RKO (cell line): ENCODE results near the gene PCDHGA10.
"Not testable (repeated sequence)": the region's sequence is repeated elsewhere in the genome, so short reads cannot be mapped to it uniquely, and the experiment has no call there.

Experiments
- DNase-seq: peaks from one replicate; pipeline ENCODE4 v3.0.0-alpha.2; 2016; ENCODE audit warnings: low spot score

PCDHGA10 gene

DNA sequence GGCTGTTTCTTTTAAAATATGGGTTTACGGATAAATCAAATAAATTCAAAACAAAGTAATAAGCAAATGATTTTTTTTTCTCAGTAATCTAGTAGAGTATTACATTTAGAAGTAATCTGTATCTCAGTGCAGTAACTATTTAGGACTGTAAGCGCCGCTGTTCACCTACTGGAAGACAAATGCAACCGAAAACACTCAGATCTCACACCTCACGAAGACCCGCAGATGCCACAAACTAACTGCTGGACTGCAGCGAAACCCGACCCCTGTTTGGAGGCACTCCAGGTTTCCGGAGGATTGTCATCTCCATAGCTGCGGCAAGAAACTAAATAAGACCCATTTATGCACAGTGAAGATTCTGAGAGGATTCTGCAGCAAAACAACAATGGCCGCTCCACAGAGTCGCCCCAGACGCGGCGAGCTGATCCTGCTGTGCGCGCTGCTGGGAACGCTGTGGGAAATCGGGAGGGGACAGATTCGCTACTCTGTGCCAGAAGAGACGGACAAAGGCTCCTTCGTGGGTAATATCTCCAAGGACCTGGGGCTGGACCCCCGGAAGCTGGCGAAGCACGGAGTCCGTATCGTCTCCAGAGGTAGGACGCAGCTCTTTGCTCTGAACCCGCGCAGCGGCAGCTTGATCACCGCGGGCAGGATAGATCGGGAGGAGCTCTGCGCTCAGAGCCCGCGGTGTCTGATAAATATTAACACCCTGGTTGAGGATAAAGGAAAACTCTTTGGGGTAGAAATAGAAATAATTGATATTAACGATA, 20.2 kb upstream of the PCDHGA10 start, which contains the start of gene PCDHGA8:
Gene PCDHGA8 (plus strand): TSS at position 205 of the 770 bp plus-strand sequence. CDS start 181 bp downstream, at position 386.
- no peak for DNase-seq

DNA sequence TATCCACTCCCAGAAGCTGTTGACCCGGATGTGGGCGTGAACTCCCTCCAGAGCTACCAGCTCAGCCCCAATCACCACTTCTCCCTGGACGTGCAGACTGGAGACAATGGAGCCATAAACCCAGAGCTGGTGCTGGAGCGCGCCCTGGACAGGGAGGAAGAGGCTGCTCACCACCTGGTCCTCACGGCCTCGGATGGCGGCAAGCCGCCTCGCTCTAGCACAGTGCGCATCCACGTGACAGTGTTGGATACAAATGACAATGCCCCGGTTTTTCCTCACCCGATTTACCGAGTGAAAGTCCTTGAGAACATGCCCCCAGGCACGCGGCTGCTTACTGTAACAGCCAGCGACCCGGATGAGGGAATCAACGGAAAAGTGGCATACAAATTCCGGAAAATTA, 19.5 kb upstream of the PCDHGA10 start:
- no peak for DNase-seq

DNA sequence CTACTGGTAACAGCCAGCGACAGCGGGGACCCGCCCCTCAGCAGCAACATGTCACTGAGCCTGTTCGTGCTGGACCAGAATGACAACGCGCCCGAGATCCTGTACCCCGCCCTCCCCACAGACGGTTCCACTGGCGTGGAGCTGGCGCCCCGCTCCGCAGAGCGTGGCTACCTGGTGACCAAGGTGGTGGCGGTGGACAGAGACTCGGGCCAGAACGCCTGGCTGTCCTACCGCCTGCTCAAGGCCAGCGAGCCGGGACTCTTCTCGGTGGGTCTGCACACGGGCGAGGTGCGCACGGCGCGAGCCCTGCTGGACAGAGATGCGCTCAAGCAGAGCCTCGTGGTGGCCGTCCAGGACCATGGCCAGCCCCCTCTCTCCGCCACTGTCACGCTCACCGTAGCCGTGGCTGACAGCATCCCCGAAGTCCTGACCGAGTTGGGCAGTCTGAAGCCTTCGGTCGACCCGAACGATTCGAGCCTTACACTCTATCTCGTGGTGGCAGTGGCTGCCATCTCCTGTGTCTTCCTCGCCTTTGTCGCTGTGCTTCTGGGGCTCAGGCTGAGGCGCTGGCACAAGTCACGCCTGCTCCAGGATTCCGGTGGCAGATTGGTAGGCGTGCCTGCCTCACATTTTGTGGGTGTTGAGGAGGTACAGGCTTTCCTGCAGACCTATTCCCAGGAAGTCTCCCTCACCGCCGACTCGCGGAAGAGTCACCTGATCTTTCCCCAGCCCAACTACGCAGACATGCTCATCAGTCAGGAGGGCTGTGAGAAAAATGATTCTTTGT, 18.2 kb upstream of the PCDHGA10 start:
- not testable (repeated sequence) for DNase-seq

DNA sequence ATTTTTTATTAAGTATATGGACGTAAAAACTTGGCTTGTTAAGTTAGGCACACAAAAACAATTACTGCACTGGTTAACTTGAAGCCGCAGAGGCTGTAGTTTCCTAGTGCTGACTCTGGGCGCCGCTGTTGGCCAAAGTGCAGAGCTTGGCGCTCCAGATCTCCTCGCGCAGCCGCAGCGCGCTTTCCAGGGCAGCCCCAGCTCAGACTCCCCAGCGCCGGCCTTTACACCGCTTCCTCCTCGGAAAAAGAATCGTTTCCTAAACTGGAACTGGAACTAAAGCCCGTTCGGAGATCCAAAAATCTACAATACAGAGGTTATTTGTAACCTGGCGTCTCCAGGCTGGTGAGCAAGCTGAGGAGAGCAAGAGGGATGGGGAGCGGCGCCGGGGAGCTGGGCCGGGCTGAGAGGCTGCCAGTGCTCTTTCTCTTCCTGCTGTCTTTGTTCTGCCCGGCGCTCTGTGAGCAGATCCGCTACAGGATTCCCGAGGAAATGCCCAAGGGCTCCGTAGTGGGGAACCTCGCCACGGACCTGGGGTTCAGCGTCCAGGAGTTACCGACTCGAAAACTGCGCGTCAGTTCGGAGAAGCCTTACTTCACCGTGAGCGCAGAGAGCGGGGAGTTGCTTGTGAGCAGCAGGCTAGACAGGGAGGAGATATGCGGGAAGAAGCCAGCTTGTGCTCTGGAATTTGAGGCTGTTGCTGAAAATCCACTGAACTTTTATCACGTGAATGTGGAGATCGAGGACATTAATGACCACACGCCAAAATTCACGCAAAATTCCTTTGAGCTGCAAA, 14.8 kb upstream of the PCDHGA10 start, which contains the start of gene PCDHGB5:
Gene PCDHGB5 (plus strand): TSS at position 192 of the 796 bp plus-strand sequence. CDS start 181 bp downstream, at position 373.
- DNase-seq, result not testable (repeated sequence)

DNA sequence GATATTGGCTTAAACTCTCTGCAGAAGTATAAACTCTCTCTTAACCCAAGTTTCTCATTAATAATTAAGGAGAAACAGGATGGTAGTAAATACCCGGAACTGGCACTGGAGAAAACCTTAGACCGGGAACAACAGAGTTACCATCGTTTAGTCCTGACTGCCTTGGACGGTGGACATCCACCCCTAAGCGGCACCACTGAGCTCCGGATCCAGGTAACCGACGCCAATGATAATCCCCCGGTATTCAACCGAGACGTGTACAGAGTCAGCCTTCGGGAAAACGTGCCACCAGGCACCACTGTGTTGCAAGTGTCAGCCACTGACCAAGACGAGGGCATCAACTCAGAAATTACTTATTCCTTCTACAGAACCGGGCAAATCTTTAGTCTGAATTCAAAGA, 14.2 kb upstream of the PCDHGA10 start:
- DNase-seq, result no peak

DNA sequence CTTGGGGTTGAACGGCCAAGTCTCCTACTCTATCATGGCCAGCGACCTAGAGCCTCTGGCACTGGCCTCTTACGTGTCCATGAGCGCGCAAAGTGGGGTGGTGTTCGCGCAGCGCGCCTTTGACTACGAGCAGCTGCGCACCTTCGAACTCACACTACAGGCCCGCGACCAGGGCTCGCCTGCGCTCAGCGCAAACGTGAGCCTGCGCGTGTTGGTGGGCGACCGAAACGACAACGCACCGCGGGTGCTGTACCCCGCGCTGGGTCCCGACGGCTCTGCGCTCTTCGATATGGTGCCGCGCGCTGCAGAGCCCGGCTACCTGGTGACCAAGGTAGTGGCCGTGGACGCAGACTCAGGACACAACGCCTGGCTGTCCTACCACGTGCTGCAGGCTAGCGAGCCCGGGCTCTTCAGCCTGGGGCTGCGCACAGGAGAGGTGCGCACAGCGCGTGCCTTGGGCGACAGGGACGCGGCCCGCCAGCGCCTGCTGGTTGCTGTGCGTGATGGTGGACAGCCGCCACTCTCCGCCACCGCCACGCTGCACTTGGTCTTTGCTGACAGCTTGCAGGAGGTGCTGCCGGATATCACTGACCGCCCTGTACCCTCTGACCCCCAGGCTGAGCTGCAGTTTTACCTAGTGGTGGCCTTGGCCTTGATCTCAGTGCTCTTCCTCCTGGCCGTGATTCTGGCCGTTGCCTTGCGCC, 13.1 kb upstream of the PCDHGA10 start:
- DNase-seq, result no peak

DNA sequence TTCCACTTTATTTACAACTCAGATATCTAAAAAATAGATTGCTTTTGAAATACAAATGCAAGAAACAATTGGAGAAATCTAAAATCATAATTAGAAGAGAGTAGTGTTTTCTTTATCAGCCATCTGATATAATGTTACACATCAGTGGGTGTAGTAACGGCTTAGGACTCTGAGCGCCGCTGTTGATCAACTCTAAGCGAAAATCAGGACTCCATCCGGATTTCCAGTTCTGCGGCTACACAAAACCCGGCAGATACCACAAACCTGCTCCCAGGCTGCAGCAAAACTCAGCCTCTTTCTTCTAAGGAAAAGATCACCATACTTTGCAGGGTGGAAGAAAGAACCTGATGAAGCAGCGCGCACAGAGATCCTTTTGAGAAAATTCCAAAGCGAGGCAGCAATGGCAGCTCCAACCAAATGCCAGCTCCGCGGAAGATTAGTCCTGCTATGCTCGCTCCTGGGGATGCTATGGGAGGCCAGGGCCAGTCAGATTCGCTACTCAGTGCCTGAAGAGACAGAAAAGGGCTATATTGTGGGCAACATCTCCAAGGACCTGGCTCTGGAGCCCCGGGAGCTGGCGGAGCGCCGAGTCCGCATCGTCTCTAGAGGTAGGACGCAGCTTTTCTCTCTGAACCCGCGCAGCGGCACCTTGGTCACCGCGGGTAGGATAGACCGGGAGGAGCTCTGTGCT, 10.1 kb upstream of the PCDHGA10 start, which contains the start of gene PCDHGA9:
Gene PCDHGA9 (plus strand): TSS at position 226 of the 691 bp plus-strand sequence. CDS start 175 bp downstream, at position 401.
- no peak for DNase-seq

DNA sequence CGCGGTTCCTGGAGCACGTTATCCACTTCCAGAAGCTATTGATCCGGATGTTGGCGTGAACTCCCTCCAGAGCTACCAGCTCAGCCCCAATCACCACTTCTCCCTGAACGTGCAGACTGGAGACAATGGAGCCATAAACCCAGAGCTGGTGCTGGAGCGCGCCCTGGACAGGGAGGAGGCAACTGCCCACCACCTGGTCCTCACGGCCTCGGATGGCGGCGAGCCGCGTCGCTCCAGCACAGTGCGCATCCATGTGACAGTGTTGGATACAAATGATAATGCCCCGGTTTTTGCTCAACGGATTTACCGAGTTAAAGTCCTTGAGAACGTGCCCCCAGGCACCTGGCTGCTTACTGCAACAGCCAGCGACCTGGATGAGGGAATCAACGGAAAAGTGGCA, 9.4 kb upstream of the PCDHGA10 start:
- no peak for DNase-seq

DNA sequence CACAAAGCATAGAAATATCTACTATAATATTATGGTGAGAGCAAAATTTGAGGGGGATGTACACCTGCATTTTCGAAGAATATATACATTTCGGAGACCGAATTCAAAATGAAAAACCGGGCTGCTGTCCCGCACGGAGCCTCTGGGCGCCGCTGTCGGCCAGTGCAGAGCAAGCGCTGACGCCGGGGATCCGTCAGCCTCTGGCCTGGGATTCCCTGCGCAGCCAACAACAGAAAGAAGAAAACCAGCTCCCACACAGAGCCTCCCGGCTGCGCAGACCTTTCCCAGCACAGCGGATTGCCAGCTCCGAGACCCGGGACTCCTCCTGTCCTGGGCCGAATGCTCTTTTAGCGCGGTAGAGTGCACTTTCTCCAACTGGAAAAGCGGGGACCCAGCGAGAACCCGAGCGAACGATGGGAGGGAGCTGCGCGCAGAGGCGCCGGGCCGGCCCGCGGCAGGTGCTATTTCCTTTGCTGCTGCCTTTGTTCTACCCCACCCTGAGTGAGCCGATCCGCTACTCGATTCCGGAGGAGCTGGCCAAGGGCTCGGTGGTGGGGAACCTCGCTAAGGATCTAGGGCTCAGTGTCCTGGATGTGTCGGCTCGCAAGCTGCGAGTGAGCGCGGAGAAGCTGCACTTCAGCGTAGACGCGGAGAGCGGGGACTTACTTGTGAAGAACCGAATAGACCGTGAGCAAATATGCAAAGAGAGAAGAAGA, 4.8 kb upstream of the PCDHGA10 start, which contains the start of gene PCDHGB6:
Gene PCDHGB6 (plus strand): TSS at position 232 of the 716 bp plus-strand sequence. CDS start 182 bp downstream, at position 414.
- not testable (repeated sequence) for DNase-seq

DNA sequence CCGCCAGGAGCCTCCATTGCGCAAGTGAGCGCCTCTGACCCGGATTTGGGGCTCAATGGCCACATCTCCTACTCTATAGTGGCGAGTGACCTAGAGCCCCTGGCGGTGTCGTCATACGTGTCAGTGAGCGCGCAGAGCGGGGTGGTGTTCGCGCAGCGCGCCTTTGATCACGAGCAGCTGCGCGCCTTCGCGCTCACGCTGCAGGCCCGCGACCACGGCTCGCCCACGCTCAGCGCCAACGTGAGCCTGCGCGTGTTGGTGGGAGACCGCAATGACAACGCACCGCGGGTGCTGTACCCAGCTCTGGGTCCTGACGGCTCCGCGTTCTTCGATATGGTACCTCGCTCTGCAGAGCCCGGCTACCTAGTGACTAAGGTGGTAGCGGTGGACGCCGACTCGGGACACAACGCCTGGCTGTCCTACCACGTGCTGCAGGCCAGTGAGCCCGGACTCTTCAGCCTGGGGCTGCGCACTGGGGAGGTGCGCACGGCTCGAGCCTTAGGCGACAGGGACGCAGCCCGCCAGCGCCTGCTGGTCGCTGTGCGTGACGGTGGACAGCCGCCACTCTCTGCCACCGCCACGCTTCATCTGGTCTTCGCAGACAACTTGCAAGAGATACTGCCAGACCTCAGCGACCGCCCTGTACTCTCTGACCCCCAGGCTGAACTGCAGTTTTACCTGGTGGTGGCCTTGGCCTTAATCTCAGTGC, 3.0 kb upstream of the PCDHGA10 start:
- DNase-seq, result no peak

DNA sequence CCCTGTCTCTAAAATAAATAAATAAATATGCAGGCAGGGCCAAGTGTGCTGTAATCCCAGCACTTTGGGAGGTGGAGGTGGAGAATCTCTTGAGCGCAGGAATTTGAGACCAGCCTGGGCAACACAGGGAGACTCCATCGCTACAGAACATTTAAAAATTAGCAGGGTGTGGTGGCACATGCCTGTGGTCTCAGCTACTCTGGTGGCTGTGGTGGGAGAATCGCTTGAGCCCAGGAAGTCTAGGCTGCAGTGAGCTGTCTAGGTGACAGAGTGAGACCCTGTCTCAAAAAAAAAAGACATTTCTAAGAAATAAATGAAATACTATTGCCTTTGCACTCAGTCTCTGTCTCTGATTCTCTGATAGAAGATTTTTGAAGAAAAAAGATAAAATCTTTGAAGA, 1.2 kb upstream of the PCDHGA10 start:
- no peak for DNase-seq

DNA sequence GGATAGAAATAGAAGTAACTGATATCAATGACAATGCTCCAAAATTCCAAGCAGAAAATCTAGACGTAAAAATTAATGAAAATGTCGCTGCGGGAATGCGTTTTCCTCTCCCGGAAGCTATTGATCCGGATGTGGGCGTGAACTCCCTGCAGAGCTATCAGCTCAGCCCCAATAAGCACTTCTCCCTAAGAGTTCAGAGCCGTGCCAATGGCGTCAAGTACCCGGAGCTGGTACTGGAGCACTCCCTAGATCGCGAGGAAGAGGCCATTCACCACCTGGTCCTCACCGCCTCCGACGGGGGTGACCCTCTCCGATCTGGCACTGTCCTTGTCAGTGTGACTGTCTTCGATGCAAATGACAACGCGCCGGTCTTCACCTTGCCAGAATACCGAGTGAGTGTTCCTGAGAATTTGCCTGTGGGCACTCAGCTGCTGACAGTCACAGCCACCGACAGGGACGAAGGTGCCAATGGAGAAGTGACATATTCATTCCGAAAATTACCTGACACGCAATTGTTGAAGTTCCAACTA, 818 bp downstream of the PCDHGA10 start:
- peak; percentile 20 for DNase-seq

DNA sequence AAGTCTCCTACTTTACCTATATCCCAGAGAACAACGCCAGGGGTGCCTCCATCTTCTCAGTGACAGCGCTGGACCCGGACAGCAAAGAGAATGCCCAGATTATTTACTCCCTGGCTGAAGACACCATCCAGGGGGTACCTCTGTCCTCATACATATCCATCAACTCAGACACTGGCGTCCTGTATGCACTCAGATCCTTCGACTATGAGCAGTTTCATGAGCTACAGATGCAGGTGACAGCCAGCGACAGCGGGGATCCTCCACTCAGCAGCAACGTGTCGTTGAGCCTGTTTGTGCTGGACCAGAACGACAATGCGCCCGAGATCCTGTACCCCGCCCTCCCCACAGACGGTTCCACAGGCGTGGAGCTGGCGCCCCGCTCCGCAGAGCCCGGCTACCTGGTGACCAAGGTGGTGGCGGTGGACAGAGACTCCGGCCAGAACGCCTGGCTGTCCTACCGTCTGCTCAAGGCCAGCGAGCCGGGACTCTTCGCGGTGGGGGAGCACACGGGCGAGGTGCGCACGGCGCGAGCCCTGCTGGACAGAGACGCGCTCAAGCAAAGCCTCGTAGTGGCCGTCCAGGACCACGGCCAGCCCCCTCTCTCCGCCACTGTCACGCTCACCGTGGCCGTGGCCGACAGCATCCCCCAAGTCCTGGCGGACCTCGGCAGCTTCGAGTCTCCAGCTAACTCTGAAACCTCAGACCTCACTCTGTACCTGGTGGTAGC, 1.9 kb downstream of the PCDHGA10 start:
- not testable (repeated sequence) for DNase-seq

DNA sequence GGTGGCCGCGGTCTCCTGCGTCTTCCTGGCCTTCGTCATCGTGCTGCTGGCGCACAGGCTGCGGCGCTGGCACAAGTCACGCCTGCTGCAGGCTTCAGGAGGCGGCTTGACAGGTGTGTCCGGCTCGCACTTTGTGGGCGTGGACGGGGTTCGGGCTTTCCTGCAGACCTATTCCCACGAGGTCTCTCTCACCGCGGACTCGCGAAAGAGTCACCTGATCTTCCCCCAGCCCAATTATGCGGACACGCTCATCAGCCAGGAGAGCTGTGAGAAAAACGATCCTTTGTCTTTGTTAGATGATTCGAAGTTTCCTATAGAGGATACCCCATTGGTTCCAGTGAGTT, 2.5 kb downstream of the PCDHGA10 start:
- not testable (repeated sequence) for DNase-seq

DNA sequence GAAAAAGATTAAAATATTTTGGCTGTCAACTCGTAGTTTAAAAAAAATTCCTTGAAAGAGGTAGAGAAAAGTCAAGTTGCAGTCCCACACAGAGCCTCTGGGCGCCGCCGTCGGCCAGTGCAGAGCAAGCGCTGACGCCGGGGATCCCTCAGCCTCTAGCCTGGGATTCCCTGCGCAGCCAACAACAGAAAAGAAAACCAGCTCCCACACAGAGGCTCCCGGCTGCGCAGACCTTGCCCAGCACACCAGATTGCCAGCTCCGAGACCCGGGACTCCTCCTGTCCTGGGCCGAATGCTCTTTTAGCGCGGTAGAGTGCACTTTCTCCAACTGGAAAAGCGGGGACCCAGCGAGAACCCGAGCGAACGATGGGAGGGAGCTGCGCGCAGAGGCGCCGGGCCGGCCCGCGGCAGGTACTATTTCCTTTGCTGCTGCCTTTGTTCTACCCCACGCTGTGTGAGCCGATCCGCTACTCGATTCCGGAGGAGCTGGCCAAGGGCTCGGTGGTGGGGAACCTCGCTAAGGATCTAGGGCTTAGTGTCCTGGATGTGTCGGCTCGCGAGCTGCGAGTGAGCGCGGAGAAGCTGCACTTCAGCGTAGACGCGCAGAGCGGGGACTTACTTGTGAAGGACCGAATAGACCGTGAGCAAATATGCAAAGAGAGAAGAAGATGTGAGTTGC, 4.8 kb downstream of the PCDHGA10 start, which contains the start of gene PCDHGB7:
Gene PCDHGB7 (plus strand): TSS at position 184 of the 679 bp plus-strand sequence. CDS start 183 bp downstream, at position 367.
- DNase-seq, result peak; percentile 67

DNA sequence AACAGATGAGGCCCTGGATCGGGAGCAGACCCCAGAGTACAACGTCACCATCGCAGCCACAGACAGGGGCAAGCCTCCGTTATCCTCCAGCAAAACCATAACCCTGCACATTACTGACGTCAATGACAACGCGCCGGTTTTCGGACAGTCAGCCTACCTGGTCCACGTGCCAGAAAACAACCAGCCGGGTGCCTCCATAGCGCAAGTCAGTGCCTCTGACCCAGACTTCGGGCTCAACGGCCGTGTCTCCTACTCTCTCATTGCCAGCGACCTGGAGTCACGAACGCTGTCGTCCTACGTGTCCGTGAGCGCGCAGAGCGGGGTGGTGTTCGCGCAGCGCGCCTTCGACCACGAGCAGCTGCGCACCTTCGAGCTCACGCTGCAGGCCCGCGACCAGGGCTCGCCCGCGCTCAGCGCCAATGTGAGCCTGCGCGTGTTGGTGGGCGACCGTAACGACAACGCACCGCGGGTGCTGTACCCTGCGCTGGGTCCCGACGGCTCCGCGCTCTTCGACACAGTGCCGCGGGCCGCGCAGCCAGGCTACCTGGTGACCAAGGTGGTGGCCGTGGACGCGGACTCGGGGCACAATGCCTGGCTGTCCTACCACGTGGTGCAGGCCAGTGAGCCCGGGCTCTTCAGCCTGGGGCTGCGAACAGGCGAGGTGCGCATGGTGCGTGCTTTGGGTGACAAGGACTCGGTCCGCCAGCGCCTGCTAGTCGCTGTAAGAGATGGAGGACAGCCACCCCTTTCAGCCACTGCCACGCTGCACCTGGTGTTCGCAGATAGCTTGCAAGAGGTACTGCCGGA, 6.5 kb downstream of the PCDHGA10 start:
- no peak for DNase-seq
